IPS DF 4.7 (cell line): ENCODE measurements around the gene WNT3A.
A peak's percentile ranks its signal among the peaks of the same experiment; 100 is the strongest.

ENCODE experiments used
- DNase-seq: peaks from one replicate; pipeline ENCODE4 v3.0.0-alpha.2; 2013; ENCODE audit warnings: low spot score; ENCODE audit errors: extremely low read depth

Gene WNT3A

DNA sequence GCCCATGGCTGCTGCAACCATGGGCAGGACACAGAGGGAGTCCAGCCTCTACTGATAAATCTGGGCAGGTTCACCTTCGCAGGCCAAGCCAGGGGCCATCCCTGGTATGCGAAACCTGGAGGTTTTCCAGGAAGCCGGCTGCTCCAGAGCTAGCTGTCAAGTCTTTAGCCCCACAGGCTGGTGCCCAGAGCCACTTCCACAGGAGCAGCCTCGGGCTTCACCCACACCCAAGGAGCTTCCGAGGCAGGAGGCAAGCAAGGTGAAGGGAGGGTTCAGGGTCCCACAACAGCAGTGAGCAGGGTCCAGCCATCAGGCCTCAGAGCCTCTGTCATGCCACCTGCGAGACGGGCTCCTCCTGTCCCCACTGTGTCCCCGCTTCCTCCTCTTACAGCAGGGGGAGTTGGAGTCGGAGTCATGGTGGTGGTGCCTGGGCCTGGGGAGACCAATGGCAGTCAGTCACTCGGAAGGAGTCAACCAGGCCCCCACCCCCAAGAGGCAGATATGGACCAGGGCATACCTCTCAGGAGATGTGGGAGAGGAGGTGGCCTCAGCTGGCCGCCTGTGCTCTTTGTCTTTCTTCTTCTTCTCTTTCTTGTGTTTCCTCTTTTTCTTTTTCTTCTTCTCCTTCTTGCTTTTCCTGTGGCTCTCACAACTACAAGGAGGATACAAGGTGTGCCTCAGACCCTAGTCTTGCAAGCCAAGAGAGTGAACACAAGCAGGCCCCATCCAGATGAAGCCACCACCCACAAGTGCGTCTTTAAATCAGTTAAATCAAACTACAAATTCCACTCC, 94.2 kb downstream of the WNT3A start:
- DNase-seq = no peak

GRCh38 chr1:228101614-228101993, 94.8 kb downstream of the WNT3A start:
- no peak for DNase-seq

DNA sequence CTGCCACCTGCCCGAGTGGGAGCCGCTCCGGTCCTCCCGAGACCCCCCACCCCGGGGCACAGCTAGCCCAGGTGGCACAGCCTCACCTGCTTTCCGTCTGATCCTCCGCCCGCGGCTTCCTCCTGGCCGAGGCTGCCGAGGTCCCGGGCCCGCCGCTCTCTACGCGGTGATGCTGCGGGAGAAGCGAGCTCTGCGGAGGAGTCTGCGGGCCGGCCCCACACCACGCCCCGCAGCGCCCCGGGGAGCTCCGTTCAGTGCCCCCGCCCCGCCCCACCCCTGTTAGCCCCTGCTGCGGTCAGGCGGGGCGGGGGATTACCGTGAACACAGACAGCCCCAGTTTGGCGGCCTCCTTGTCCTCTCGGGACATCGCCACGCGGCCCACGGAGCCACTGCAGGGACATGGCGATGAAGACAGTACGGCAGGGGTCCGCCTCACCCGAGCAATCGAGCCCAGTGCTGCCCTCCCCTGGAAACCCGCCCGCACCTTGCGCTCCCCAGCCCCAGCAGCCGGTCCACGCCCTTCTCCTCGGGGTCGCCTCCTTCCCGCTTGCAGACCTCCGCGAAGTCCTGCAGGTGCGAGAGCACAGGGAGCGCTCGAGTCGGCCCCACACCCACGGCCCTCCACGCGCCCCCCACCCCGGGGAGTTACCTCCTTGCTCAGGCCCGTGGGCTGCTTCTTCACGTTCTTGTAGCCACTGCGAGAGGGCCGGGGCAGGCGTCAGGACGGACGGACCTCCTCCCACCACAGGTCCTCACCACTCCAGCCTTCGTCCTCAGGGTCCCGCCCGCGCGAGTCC, 95.4 kb downstream of the WNT3A start:
- no peak for DNase-seq

DNA sequence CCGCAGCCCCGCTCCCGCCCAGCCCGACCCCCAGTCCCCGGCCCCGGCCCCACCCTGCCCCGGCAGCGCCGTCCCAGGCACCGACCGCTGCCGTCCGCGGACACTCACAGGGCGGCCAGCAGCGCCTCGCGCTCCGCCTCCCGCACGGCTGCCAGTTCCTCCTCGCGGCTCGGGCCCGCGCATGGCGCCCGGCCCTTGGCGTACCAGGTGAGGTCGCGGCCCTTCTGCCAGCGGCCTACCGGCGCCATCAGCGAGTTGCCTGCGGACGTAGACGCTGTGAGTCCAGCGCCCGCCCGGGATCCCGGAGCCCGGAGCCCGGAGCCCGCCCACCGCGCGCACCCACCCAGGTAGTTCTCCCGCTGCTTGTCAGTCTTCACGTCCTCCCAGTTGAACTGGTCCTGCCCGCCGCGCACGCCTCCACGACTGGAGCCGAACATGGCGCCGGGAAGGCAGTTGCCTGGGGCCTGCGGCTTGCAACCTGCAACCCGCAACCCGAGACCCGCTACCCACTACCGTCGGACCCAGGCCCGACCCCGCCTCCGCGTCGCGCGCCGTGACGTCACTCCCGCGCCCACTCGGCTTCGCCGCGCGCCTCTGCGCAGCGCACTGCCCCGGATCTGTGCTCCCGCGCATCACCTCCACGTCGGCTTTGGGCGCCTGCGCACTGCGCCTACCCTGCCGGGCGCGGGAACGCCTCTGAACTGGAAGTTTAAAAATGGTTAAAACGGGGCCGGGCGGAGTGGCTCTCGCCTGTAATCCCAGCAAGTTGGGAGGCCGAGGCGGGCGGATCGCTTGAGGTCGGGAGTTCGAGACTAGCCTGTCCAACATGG, 96.2 kb downstream of the WNT3A start, which contains the start of gene C1orf35:
Gene C1orf35, minus strand, starts transcription at position 535 of the 830 bp plus-strand sequence. Its CDS starts 98 bp downstream, at position 437.
- peak; percentile 72 for DNase-seq

DNA sequence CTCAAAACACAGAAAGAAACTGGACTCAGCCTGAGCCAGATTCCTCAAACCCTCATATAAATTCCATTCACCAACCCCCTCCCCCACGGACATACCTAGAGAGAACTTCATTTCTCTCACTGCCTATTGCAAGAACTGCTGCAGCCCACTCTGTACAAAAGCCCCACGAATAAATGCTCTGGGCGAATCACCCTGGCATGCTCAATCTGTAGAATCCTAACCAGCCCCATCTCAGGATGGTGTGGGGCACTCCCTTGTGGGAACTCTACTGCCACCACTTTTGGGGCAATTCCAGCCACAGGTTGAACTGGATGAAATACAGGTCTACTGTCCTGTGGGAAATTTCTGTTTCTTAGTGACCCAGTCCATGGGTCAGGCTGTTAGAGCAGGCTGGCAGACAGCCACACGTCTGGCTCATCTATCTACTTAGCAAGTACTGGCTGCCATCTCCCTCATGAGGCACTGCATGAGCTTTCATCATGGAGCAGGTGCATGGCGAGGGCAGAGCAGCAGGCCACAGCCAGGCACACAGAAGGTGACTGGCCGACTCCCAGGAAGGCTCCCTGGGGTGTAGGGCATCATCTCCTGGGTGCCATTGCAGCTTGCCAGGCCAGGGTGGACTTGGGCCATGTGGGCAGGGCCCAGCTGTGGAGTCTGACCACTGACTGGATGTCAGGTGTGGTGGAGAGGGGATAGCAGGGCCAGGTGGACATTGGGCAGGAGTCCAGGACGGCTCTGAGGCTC, 97.9 kb downstream of the WNT3A start:
- no peak for DNase-seq

DNA sequence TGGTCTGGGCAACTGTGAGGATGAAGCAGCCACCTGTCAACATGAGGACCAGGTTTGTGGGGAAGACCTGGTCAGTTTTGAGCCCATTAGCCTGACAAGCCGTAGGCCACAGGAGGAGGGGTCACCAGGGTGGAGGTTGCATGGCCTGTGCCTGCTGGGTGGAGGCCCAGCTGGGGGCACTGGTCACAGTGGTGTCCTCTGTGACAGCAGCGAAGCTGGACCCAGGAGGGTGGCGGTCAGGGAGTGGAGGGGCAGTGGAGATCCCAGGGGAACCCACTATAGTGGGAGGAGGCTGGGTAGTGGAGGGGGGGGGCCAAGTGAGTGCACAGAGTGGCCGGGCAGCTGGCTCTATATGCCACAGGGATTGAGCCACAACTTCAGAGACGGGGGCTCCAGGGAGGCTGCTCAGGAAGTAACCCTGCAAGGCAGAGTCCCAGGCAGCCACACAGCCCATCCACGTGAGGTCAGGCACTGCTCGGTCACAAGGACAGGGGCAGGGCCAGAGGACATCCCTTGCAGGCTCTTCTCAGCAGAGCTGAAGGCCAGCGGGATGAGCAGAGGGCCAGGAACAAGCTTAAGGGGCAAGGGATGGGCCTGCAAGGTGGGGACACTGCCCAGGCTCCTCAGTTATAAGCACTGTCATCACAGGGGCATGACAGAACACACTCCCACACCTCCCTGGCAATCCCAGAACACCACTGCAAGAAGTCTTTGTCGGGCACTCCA, 98.6 kb downstream of the WNT3A start:
- no peak for DNase-seq

DNA sequence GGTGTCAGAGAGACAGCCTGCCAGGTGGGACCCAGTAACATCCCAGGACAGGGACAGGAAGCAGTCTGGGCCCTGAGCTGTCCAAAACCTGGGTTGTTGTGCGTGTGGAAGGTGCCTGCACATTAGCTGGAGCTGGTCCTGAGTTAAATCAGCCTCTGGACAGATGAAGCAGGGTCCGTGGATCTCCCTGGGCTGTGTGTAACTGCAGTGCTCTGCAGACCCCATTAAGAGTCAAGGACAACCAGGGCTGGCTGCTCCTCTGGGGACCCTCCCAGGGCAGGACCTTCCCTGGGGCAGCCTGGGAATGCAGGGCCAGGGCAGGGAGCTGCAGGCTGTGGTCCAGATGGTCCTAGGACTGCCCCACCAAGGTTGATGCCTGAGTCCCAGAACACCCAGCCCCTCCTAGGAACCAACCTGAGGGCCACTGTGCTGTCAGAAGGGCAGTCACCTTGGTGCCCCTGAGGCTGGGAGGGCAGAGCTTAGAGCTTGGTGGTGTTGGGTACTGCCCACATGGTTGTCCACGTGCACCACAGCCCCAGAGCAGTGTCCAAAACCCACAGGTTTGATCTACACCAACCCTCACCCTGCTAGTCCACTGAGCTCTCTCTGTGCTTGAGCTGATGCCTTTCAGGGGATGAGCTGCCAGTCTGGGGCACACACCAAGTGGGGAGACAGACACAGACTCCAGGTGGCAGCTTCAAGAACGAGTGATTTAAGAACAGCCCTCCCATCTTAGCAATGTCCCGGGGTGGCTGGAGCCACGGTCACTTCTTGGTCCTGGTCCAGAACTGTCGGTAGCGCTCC, 99.4 kb downstream of the WNT3A start:
- no peak for DNase-seq

DNA sequence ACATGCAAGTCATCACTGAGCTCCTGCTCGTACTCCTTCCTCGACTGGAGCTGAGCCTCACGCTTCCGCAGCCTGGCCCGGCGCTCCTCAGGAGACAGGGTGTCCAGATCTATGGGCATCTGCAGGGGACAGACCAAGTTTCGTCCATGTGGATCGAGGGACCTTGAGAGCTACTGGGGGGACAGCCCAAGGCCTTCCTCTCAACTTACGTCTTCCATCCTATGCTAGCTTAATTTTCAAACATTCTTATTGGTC, 99.9 kb downstream of the WNT3A start:
- DNase-seq = no peak

DNA sequence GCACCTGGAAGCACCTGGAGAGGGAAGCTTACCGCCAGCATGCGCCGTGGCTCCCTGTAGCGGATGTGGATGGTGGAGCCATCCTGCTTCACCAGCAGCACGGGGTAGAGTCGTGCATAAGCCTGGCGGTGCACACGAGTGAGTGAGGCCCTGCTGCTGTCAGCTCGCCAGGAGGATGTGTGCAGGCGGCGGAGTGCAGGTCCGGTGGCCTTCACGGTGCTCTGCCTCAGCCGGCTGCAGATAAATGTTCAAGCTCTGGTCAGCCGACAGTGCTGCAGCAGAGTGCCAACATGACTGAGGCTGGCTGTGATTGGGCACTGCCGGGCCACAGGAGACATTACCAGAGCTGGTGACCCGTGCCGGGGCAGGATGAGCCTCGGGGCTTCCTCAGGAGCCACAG, 100.8 kb downstream of the WNT3A start:
- DNase-seq = no peak

- no peak for DNase-seq
Observed at GRCh38 chr1:228108055-228108690, 101.4 kb downstream of the WNT3A start.

DNA sequence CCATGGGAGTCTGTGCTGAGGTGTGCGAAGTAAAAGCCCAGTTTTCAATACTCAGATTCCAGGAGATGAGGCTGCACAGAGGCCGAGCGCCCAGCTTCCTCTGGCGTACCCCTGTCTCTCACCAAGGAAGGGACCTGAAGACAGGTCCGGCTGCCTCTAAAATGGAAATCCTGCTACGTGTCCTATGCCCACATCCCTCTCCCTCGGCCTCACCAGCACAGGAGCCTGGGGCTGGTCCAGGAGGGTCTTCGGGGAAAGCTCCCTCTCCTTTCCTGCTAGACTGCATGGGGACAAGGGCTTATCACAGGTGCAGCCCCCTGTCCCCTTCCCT, 101.9 kb downstream of the WNT3A start:
- DNase-seq = no peak

GRCh38 chr1:228109073-228109961, 102.5 kb downstream of the WNT3A start, which contains the start of gene MRPL55:
Gene MRPL55, minus strand, starts transcription at chr1:228109299. Its CDS starts 1,039 bp downstream, at chr1:228108260.
- DNase-seq = peak; percentile 41

DNA sequence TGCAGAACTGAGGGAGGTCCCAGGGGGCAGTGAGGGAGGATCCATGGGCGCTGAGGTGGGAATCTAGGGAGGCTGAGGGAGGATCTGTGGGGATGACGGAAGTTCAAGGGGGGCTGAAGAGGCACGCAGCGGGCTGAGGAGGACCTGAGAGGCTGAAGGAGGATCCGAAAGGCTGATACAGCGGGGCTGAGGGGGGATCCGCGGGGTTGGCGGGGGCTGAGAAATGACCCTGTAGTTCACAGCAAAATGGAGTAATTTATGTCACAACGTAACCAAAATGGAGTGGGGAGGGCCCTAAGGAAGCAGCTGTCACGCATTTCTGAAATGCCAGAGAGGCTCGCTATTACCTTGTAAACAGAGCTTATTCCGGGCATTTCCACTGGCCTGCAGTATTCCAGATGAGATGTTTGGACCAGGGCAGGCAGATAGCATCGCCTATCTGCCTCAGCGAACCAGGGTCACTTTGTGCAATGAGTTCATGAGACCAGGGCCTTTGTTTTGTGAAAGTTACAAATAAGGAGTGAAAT, 103.2 kb downstream of the WNT3A start:
- DNase-seq = no peak

- no peak for DNase-seq
Observed at GRCh38 chr1:228110556-228110955, 103.8 kb downstream of the WNT3A start.
